ENCODE results near the gene ATN1. TPM values are rescaled to one million over a fixed set of nuclear protein-coding genes. Genes with fewer than 3 reads are reported as not detected.

ATN1 gene
- total and polyA plus RNA-seq, 5 donors = 70.1 to 89.3 (median 88.5) TPM

DNA sequence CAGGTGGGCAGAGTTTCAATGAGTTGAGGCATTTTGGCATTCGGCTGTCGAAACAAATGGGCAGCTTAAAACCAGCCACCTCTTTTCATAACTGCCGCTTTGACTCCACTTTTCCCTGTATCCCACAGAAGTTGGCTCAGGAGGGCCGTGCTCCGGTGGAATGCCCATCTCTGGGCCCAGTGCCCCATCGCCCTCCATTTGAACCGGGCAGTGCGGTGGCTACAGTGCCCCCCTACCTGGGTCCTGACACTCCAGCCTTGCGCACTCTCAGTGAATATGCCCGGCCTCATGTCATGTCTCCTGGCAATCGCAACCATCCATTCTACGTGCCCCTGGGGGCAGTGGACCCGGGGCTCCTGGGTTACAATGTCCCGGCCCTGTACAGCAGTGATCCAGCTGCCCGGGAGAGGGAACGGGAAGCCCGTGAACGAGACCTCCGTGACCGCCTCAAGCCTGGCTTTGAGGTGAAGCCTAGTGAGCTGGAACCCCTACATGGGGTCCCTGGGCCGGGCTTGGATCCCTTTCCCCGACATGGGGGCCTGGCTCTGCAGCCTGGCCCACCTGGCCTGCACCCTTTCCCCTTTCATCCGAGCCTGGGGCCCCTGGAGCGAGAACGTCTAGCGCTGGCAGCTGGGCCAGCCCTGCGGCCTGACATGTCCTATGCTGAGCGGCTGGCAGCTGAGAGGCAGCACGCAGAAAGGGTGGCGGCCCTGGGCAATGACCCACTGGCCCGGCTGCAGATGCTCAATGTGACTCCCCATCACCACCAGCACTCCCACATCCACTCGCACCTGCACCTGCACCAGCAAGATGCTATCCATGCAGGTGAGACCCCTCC lies 10.8 kb downstream of the ATN1 start:
- intact Hi-C loops (cut with DNase I) = loop anchor here in 1 of 4 donors (2.0 kb wide), 1 partner anchor 70 kb away; no protein-coding TSS in a partner anchor
- H3K9me3 ChIP-seq (ENCODE audit: control insufficient read depth, low read length) = no peaks in the 10 kb centered on the region
- ATAC-seq (peak; percentile 0 to 4), DNase-seq (peak; percentile 46 to 77 (median 74))
- H3K4me3 ChIP-seq (ENCODE audit: low read length) = no peak overlapping the region
- H3K4me1 ChIP-seq (ENCODE audit: control insufficient read depth, insufficient read depth, low read length) = peaks cover 5% of the 10 kb centered on the region
- 77% methylated on average over 32 of the region's 32 CpGs for WGBS
- no peaks in the 10 kb centered on the region for H3K27me3 ChIP-seq (ENCODE audit: control insufficient read depth, insufficient read depth)
- peak overlapping the region; percentile 26 for H3K27ac ChIP-seq (ENCODE audit: low read length)

GRCh38 chr12:6939191-6939540 lies 11.4 kb downstream of the ATN1 start:
- Histone ChIP-seq H3K4me1 (ENCODE audit: control insufficient read depth, insufficient read depth, low read length) (peaks cover 2% of the 10 kb centered on the region), H3K9me3 (ENCODE audit: control insufficient read depth, low read length) (no peaks in the 10 kb centered on the region), H3K27me3 (ENCODE audit: control insufficient read depth, insufficient read depth) (no peaks in the 10 kb centered on the region), H3K27ac (ENCODE audit: low read length) (no peak overlapping the region), H3K4me3 (ENCODE audit: low read length) (no peak overlapping the region)
- intact Hi-C loops (cut with DNase I) = loop anchor here in 1 of 4 donors (2.0 kb wide), 1 partner anchor 70 kb away; no protein-coding TSS in a partner anchor
- no peak for DNase-seq
- no peak for ATAC-seq
- WGBS = 76% methylated on average over 2 of the region's 2 CpGs

DNA sequence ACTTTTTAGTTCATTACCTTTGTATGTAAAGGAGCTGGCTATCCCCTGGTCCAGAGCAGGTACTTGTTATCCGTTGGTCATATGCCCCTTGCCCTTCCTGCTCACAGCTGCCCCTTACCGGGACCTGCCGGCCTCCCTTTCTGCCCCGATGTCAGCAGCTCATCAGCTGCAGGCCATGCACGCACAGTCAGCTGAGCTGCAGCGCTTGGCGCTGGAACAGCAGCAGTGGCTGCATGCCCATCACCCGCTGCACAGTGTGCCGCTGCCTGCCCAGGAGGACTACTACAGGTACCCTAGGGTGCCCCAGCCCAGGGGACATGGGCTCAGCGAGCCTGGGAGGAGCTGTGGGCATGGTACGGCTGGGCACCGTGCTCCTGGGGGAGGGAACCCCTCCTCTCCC lies 13.5 kb downstream of the ATN1 start:
- Histone ChIP-seq H3K4me1 (ENCODE audit: control insufficient read depth, insufficient read depth, low read length) (peaks cover 2% of the 10 kb centered on the region), H3K4me3 (ENCODE audit: low read length) (no peak overlapping the region), H3K9me3 (ENCODE audit: control insufficient read depth, low read length) (no peaks in the 10 kb centered on the region), H3K27ac (ENCODE audit: low read length) (no peak overlapping the region), H3K27me3 (ENCODE audit: control insufficient read depth, insufficient read depth) (no peaks in the 10 kb centered on the region)
- intact Hi-C loops (cut with DNase I) = loop anchor here in 1 of 4 donors (10.0 kb wide), 1 partner anchor 174 kb away; no protein-coding TSS in a partner anchor
- DNase-seq = peak; percentile 24 to 77 (median 68)
- 82% methylated on average over 12 of the region's 12 CpGs for WGBS
- no peak for ATAC-seq

DNA sequence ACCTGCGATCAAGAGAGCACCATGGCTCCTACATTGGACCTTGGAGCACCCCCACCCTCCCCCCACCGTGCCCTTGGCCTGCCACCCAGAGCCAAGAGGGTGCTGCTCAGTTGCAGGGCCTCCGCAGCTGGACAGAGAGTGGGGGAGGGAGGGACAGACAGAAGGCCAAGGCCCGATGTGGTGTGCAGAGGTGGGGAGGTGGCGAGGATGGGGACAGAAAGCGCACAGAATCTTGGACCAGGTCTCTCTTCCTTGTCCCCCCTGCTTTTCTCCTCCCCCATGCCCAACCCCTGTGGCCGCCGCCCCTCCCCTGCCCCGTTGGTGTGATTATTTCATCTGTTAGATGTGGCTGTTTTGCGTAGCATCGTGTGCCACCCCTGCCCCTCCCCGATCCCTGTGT lies 14.0 kb downstream of the ATN1 start:
- no peaks in the 10 kb centered on the region for H3K27me3 ChIP-seq (ENCODE audit: control insufficient read depth, insufficient read depth)
- ATAC-seq (no peak), DNase-seq (peak; percentile 35 to 75 (median 66))
- no peaks in the 10 kb centered on the region for H3K9me3 ChIP-seq (ENCODE audit: control insufficient read depth, low read length)
- 82% methylated on average over 12 of the region's 12 CpGs for WGBS
- peaks cover 2% of the 10 kb centered on the region for H3K4me1 ChIP-seq (ENCODE audit: control insufficient read depth, insufficient read depth, low read length)
- intact Hi-C loops (cut with DNase I) = loop anchor here in 1 of 4 donors (10.0 kb wide), 1 partner anchor 173 kb away; no protein-coding TSS in a partner anchor
- H3K4me3 ChIP-seq (ENCODE audit: low read length) = no peak overlapping the region
- no peak overlapping the region for H3K27ac ChIP-seq (ENCODE audit: low read length)

GRCh38 chr12:6942331-6942665 lies 14.5 kb downstream of the ATN1 start:
- intact Hi-C loops (cut with DNase I) = loop anchor here in 1 of 4 donors (10.0 kb wide), 1 partner anchor 173 kb away; no protein-coding TSS in a partner anchor
- Histone ChIP-seq H3K27me3 (ENCODE audit: control insufficient read depth, insufficient read depth) (no peaks in the 10 kb centered on the region), H3K27ac (ENCODE audit: low read length) (no peak overlapping the region), H3K9me3 (ENCODE audit: control insufficient read depth, low read length) (no peaks in the 10 kb centered on the region), H3K4me3 (ENCODE audit: low read length) (no peak overlapping the region), H3K4me1 (ENCODE audit: control insufficient read depth, insufficient read depth, low read length) (peaks cover 2% of the 10 kb centered on the region)
- ATAC-seq = no peak
- 90% methylated on average over 11 of the region's 11 CpGs for WGBS
- DNase-seq = peak; percentile 33 to 77 (median 69)

DNA sequence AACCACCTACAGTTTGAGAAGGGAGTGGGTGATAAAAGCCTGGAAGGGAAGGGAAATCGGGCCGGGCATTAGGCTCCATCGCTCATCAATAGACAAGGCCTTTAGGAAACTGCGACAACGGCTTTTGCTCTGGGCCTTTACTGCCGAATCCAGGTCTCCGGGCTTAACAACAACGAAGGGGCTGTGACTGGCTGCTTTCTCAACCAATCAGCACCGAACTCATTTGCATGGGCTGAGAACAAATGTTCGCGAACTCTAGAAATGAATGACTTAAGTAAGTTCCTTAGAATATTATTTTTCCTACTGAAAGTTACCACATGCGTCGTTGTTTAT lies 15.6 kb downstream of the ATN1 start:
- no peaks in the 10 kb centered on the region for H3K9me3 ChIP-seq (ENCODE audit: control insufficient read depth, low read length)
- ATAC-seq (peak; percentile 62 to 64), DNase-seq (peak; percentile 79 to 90 (median 88))
- WGBS = under 1% methylated on average over 13 of the region's 13 CpGs
- intact Hi-C loops (cut with DNase I) = loop anchor here in 1 of 4 donors (10.0 kb wide), 1 partner anchor 171 kb away; no protein-coding TSS in a partner anchor
- H3K27ac ChIP-seq (ENCODE audit: low read length) = peak overlapping the region; percentile 97
- peak overlapping the region; percentile 35 for H3K4me3 ChIP-seq (ENCODE audit: low read length)
- H3K27me3 ChIP-seq (ENCODE audit: control insufficient read depth, insufficient read depth) = no peaks in the 10 kb centered on the region
- H3K4me1 ChIP-seq (ENCODE audit: control insufficient read depth, insufficient read depth, low read length) = peaks cover 1% of the 10 kb centered on the region

GRCh38 chr12:6943722-6944380 lies 16.1 kb downstream of the ATN1 start, which contains the start of the genes C12orf57 and RNU7-1:
Gene C12orf57, plus strand, starts transcription at chr12:6944022. Its CDS starts 100 bp downstream, at chr12:6944122.
Gene RNU7-1, plus strand, starts transcription at chr12:6943816.
- peak within 1 kb of the TSS; percentile 35 for H3K4me3 ChIP-seq (ENCODE audit: low read length)
- ATAC-seq (peak; percentile 69 to 75), DNase-seq (peak; percentile 86 to 93 (median 90))
- WGBS = under 1% methylated on average over 31 of the region's 31 CpGs
- H3K9me3 ChIP-seq (ENCODE audit: control insufficient read depth, low read length) = no peaks in the 10 kb centered on the region
- no peaks in the 10 kb centered on the region for H3K27me3 ChIP-seq (ENCODE audit: control insufficient read depth, insufficient read depth)
- intact Hi-C loops (cut with DNase I) = loop anchor here in 2 of 4 donors (2.0 to 10.0 kb wide), 3 partner anchors 17 to 171 kb away; partner anchors contain the start of gene ATN1 (in 1 of the 2)
- H3K4me1 ChIP-seq (ENCODE audit: control insufficient read depth, insufficient read depth, low read length) = no peaks in the 10 kb centered on the region
- H3K27ac ChIP-seq (ENCODE audit: low read length) = peak within 1 kb of the TSS; percentile 97

DNA sequence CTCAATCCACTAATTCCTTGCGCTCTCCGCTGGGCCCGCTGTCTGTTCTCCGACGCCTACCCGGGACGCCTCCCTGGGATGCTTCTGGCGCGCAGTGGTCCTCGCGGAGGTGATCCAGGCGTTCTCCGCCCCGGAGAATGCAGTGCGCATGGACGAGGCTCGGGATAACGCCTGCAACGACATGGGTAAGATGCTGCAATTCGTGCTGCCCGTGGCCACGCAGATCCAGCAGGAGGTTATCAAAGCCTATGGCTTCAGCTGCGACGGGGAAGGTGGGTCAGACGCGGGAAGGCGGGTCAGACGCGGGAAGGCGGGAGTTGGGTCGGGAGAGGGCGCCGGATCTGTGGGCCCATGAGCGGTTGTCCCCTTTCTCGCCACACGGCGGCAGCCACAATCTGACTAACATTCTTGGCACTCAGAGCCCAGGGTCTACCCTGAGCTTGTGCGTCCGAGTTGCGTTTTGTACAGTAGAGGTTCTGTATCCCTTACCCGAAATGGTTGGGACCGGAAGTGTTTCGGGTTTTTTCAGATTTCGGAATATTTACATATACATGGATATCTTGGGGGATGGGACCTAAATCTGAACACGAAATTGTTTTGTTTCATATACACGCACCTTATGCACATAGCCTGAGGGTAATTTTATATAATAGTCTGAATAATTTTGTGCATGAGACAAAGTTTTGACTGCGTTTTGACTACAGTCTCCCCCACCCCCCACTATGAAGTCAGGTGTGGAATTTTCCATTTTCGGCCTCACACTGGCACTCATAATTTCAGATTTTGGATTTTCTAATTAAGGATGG lies 16.8 kb downstream of the ATN1 start:
- Histone ChIP-seq H3K27me3 (ENCODE audit: control insufficient read depth, insufficient read depth) (no peaks in the 10 kb centered on the region), H3K4me1 (ENCODE audit: control insufficient read depth, insufficient read depth, low read length) (no peaks in the 10 kb centered on the region), H3K27ac (ENCODE audit: low read length) (peak overlapping the region; percentile 96), H3K9me3 (ENCODE audit: control insufficient read depth, low read length) (no peaks in the 10 kb centered on the region), H3K4me3 (ENCODE audit: low read length) (peak overlapping the region; percentile 35)
- intact Hi-C loops (cut with DNase I) = loop anchor here in 3 of 4 donors (2.0 to 10.0 kb wide), 4 partner anchors 18 to 170 kb away; partner anchors contain the start of gene ATN1 (in 1 of the 3)
- peak; percentile 78 to 79 for ATAC-seq
- peak; percentile 93 to 97 (median 97) for DNase-seq
- 3% methylated on average over 48 of the region's 48 CpGs for WGBS

- DNase-seq = peak; percentile 24 to 64 (median 58)
- ATAC-seq = no peak
- Histone ChIP-seq H3K4me3 (ENCODE audit: low read length) (no peak overlapping the region), H3K9me3 (ENCODE audit: control insufficient read depth, low read length) (no peaks in the 10 kb centered on the region), H3K27ac (ENCODE audit: low read length) (no peak overlapping the region), H3K27me3 (ENCODE audit: control insufficient read depth, insufficient read depth) (no peaks in the 10 kb centered on the region), H3K4me1 (ENCODE audit: control insufficient read depth, insufficient read depth, low read length) (no peaks in the 10 kb centered on the region)
- intact Hi-C loops (cut with DNase I) = loop anchor here in 3 of 4 donors (2.0 to 10.0 kb wide), 4 partner anchors 19 to 169 kb away; partner anchors contain the start of gene ATN1 (in 1 of the 3)
- 79% methylated on average over 11 of the region's 11 CpGs for WGBS
Observed at GRCh38 chr12:6945613-6946012, 17.9 kb downstream of the ATN1 start.

Measured in right cardiac atrium (tissue), 5 donors.